ENCODE measurements around the gene TRIM50.

GRCh38 chr7:73340514-73340913, 12.6 kb upstream of the TRIM50 start:
- TF ChIP-seq, protein P1, sequence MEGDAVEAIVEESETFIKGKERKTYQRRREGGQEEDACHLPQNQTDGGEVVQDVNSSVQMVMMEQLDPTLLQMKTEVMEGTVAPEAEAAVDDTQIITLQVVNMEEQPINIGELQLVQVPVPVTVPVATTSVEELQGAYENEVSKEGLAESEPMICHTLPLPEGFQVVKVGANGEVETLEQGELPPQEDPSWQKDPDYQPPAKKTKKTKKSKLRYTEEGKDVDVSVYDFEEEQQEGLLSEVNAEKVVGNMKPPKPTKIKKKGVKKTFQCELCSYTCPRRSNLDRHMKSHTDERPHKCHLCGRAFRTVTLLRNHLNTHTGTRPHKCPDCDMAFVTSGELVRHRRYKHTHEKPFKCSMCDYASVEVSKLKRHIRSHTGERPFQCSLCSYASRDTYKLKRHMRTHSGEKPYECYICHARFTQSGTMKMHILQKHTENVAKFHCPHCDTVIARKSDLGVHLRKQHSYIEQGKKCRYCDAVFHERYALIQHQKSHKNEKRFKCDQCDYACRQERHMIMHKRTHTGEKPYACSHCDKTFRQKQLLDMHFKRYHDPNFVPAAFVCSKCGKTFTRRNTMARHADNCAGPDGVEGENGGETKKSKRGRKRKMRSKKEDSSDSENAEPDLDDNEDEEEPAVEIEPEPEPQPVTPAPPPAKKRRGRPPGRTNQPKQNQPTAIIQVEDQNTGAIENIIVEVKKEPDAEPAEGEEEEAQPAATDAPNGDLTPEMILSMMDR (IDR thresholded peaks at IDR 0.05; ENCODE audit: low read depth, low read length, poor library complexity, severe bottlenecking), result no peak
- TF ChIP-seq EZH2phosphoT487 (IDR thresholded peaks at IDR 0.05; ENCODE audit: borderline replicate concordance, low read length), result no peak
